Caco-2 (cell line): ENCODE data around the gene MBOAT2. TPM values are rescaled to one million over a fixed set of nuclear protein-coding genes. Genes with fewer than 3 reads are reported as not detected.

Source experiments
- BruUV-seq: library from RNA; stranded (reverse); fragments of 400-500 nt; replicated peaks from 2 replicates; lab custom pipeline; 2021; lab: Mats Ljungman, UMichigan
- CTCF ChIA-PET: fragments of 300-600 bp; sonication (Branson Sonifier 250); formaldehyde crosslinking; loops from one replicate; lab custom pipeline; 2022; ENCODE audit warnings: antibody characterized with exemption; lab: Charles Lee
- POLR2A ChIA-PET: fragments of 300-600 bp; sonication (Branson Sonifier 250); formaldehyde crosslinking; loops from one replicate; lab custom pipeline; 2022; ENCODE audit warnings: antibody characterized with exemption; lab: Charles Lee
- DNase-seq, 2 experiments: peaks; one replicate each; pipeline versions ENCODE4 v3.0.0 to v3.0.0-alpha.2; 2020 to 2022
- H3K27me3 ChIP-seq: replicated peaks from 2 replicates; pipeline ENCODE4 v1.6.0; 2011; ENCODE audit warnings: low read length; ENCODE audit not compliant: control insufficient read depth, insufficient read depth
- H3K36me3 ChIP-seq: 2 replicates; pipeline ENCODE4 v1.5.1; 2011; ENCODE audit warnings: low read length; ENCODE audit not compliant: control insufficient read depth, insufficient read depth
- H3K4me1 ChIP-seq: fragments of 250-450 bp; sonication (Bioruptor Pico); 2 replicates; pipeline ENCODE4 v1.5.1; 2020; ENCODE audit warnings: mild to moderate bottlenecking
- H3K4me3 ChIP-seq: 2 replicates; pipeline ENCODE4 v1.5.1; 2011; ENCODE audit warnings: low read depth, mild to moderate bottlenecking, control low read depth, low read length
- H3K9me3 ChIP-seq: fragments of 250-450 bp; sonication (Bioruptor Pico); 2 replicates; pipeline ENCODE4 v1.5.1; 2020; ENCODE audit warnings: mild to moderate bottlenecking, moderate library complexity
- H3K27ac Mint-ChIP-seq: one replicate; pipeline ENCODE4 v1.8.0; 2022; ENCODE audit warnings: mixed read lengths; ENCODE audit not compliant: unreplicated experiment
- H3K27me3 Mint-ChIP-seq: one replicate; pipeline ENCODE4 v1.8.0; 2022; ENCODE audit warnings: mixed read lengths; ENCODE audit not compliant: insufficient read depth, unreplicated experiment
- H3K36me3 Mint-ChIP-seq: one replicate; pipeline ENCODE4 v1.8.0; 2022; ENCODE audit warnings: mild to moderate bottlenecking, mixed read lengths; ENCODE audit not compliant: insufficient read depth, unreplicated experiment
- H3K4me1 Mint-ChIP-seq: one replicate; pipeline ENCODE4 v1.8.0; 2022; ENCODE audit warnings: low read depth, mixed read lengths; ENCODE audit not compliant: unreplicated experiment
- H3K4me3 Mint-ChIP-seq: one replicate; pipeline ENCODE4 v1.8.0; 2022; ENCODE audit warnings: mild to moderate bottlenecking, moderate library complexity, mixed read lengths; ENCODE audit not compliant: unreplicated experiment
- H3K9me3 Mint-ChIP-seq: one replicate; pipeline ENCODE4 v1.8.0; 2022; ENCODE audit warnings: mixed read lengths; ENCODE audit not compliant: unreplicated experiment
- intact Hi-C: fragments of 100-400 bp; cut with micrococcal nuclease; formaldehyde crosslinking; loops from one replicate; pipeline ENCODE4 v1.10.0; 2022; ENCODE audit not compliant: unreplicated experiment
- total RNA-seq: library from RNA; stranded (reverse); gene quantifications from 2 replicates; pipeline ENCODE4 v1.2.3, GENCODE V29; 2022
- TF ChIP-seq, protein P1 (sequence below), 2 experiments: fragments of 200-600 bp in 1 of 2; IDR thresholded peaks; 1 replicate in 1 of 2; 2 replicates in 1 of 2; pipeline versions ENCODE4 v1.5.1 to v1.8.0; 2011 to 2022; ENCODE audit warnings: antibody characterized with exemption in 1 of 2, control low read depth in 1 of 2, inconsistent platforms in 1 of 2, low read depth in 1 of 2, low read length in 1 of 2, mild to moderate bottlenecking in 1 of 2, moderate library complexity in 1 of 2; ENCODE audit not compliant: insufficient read depth in 1 of 2, severe bottlenecking in 1 of 2, unreplicated experiment in 1 of 2

MBOAT2 gene
- total RNA-seq, 1 experiment from 2014 or later = 12.6 TPM

DNA sequence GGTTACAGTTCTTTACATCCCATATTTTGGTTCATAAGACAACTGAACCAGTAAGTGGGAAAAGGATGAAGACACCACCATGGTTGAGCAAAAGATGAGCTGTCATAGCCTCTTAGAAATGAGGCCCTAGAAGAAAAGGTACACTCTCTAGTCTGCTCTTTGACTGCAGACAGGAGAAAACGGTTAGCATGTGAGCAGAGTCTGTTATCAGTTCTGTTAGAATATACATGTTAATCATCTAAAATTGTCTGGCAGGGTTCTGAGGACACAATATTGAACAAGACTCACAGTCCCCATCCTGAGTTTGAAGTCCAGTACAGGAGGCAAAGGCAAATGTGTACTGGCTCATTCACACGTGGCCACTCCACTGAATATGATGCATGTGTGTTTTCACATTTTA, 78.1 kb downstream of the MBOAT2 start:
- Histone ChIP-seq H3K4me3 (no peak overlapping the region), H3K27me3 (no peaks in the 10 kb centered on the region), H3K36me3 (no peaks in the 10 kb centered on the region; the same call in 1 of the 2 replicates), H3K9me3 (no peaks in the 10 kb centered on the region), H3K4me1 (no peaks in the 10 kb centered on the region)
- Mint-ChIP-seq H3K27ac (no peak overlapping the region), H3K27me3 (no peaks in the 10 kb centered on the region), H3K4me3 (no peak overlapping the region), H3K9me3 (no peaks in the 10 kb centered on the region), H3K36me3 (no peaks in the 10 kb centered on the region), H3K4me1 (peaks cover 6% of the 10 kb centered on the region)
- POLR2A ChIA-PET = no interaction called here
- CTCF ChIA-PET = no interaction called here
- TF ChIP-seq, protein P1, sequence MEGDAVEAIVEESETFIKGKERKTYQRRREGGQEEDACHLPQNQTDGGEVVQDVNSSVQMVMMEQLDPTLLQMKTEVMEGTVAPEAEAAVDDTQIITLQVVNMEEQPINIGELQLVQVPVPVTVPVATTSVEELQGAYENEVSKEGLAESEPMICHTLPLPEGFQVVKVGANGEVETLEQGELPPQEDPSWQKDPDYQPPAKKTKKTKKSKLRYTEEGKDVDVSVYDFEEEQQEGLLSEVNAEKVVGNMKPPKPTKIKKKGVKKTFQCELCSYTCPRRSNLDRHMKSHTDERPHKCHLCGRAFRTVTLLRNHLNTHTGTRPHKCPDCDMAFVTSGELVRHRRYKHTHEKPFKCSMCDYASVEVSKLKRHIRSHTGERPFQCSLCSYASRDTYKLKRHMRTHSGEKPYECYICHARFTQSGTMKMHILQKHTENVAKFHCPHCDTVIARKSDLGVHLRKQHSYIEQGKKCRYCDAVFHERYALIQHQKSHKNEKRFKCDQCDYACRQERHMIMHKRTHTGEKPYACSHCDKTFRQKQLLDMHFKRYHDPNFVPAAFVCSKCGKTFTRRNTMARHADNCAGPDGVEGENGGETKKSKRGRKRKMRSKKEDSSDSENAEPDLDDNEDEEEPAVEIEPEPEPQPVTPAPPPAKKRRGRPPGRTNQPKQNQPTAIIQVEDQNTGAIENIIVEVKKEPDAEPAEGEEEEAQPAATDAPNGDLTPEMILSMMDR (IDR thresholded peaks at IDR 0.05; ENCODE audit: insufficient read depth in 1 of 2, low read depth in 1 of 2, low read length in 1 of 2, severe bottlenecking in 1 of 2, unreplicated experiment in 1 of 2) = no peak
- intact Hi-C loops = no loop called here
- BruUV-seq = no TSS peak
- no peak for DNase-seq

DNA sequence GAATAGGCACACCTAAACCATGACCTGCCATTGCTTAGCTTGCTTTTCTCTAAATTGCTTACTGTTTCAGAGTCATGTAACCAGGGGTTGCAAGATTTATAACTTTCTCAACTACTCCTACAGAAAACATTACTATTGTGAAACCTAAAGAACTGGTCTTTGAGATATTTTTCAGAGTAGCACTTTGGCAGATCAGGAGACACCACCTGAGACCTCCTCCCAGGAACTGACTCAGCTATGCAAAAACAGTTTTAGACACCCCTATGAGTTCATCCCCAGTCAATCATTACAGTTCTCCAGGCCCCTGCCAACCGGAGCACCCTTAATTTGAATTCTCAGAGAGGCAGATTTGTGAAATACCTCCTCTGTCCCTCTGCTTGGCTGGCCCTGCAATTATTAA, 80.3 kb downstream of the MBOAT2 start:
- Mint-ChIP-seq H3K27me3 (no peaks in the 10 kb centered on the region), H3K9me3 (no peaks in the 10 kb centered on the region), H3K36me3 (no peaks in the 10 kb centered on the region), H3K4me3 (no peak overlapping the region), H3K27ac (no peak overlapping the region), H3K4me1 (peaks cover 6% of the 10 kb centered on the region)
- Histone ChIP-seq H3K4me3 (no peak overlapping the region), H3K36me3 (no peaks in the 10 kb centered on the region; the same call in 1 of the 2 replicates), H3K9me3 (no peaks in the 10 kb centered on the region), H3K27me3 (no peaks in the 10 kb centered on the region), H3K4me1 (no peaks in the 10 kb centered on the region)
- no peak for DNase-seq
- ChIA-PET POLR2A (no interaction called here), CTCF (no interaction called here)
- no TSS peak for BruUV-seq
- intact Hi-C loops = no loop called here
- TF ChIP-seq, protein P1 (IDR thresholded peaks at IDR 0.05; ENCODE audit: insufficient read depth in 1 of 2, low read depth in 1 of 2, low read length in 1 of 2, severe bottlenecking in 1 of 2, unreplicated experiment in 1 of 2) = no peak

DNA sequence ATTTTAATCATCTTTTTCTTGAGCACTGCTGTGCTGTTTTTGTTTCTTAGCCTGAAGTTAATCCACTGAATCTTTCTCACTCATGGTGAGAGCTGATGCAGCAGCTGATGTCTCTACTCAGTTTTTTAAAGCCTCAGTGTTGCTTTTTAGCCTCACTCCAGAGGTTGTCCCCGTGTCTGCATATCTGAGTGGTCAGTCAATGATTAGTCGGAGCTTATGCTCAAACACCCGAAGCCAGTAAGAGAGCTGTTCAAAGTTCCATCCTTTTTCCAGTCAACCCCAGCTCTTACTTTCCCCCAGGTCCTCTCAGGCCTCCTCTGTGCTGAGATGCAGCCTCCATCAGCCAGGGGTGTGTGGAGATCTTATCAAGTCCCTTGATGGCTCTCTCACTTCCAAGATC, 81.1 kb downstream of the MBOAT2 start:
- H3K4me1 ChIP-seq = no peaks in the 10 kb centered on the region
- intact Hi-C loops = no loop called here
- no peak for DNase-seq
- H3K36me3 ChIP-seq = no peaks in the 10 kb centered on the region; the same call in 1 of the 2 replicates
- ChIA-PET CTCF (no interaction called here), POLR2A (no interaction called here)
- Mint-ChIP-seq H3K27me3 (no peaks in the 10 kb centered on the region), H3K36me3 (no peaks in the 10 kb centered on the region), H3K4me3 (no peak overlapping the region), H3K9me3 (no peaks in the 10 kb centered on the region), H3K27ac (no peak overlapping the region), H3K4me1 (peaks cover 6% of the 10 kb centered on the region)
- no peak overlapping the region for H3K4me3 ChIP-seq
- BruUV-seq = no TSS peak
- no peaks in the 10 kb centered on the region for H3K27me3 ChIP-seq
- TF ChIP-seq, protein P1 (IDR thresholded peaks at IDR 0.05; ENCODE audit: insufficient read depth in 1 of 2, low read depth in 1 of 2, low read length in 1 of 2, severe bottlenecking in 1 of 2, unreplicated experiment in 1 of 2) = no peak
- H3K9me3 ChIP-seq = no peaks in the 10 kb centered on the region
